Lung (tissue), 12 donors: ENCODE results near the gene FRMD5. TPM values are rescaled to one million over a fixed set of nuclear protein-coding genes. Genes with fewer than 3 reads are reported as not detected.

Source experiments
- ATAC-seq: fragments of 200-7000 bp; cut with Tn5 transposase; one replicate; pipeline ENCODE4 v1.9.1; 2020; ENCODE audit warnings: moderate number of reproducible peaks; ENCODE audit not compliant: insufficient read depth, low FRiP score
- DNase-seq, 3 donors: peaks; one replicate each; pipeline ENCODE4 v3.0.0-alpha.2; 2013 to 2017
- H3K27ac ChIP-seq, 2 donors: one replicate each; pipeline ENCODE4 v1.5.1; 2013; ENCODE audit warnings: mild to moderate bottlenecking in 2 of 2, moderate library complexity in 2 of 2, control low read depth in 1 of 2, inconsistent platforms in 1 of 2, low read depth in 1 of 2, low read length in 1 of 2
- H3K27me3 ChIP-seq, 3 donors: one replicate each; pipeline ENCODE4 v1.5.1; 2013; ENCODE audit warnings: low read length in 2 of 3; ENCODE audit not compliant: control insufficient read depth in 3 of 3, insufficient read depth in 3 of 3
- H3K36me3 ChIP-seq, 4 donors: one replicate each; pipeline ENCODE4 v1.5.1; 2013; ENCODE audit warnings: low read length in 4 of 4, mild to moderate bottlenecking in 1 of 4, moderate library complexity in 1 of 4; ENCODE audit not compliant: control insufficient read depth in 4 of 4, insufficient read depth in 4 of 4
- H3K4me1 ChIP-seq, 5 donors: one replicate each; pipeline ENCODE4 v1.5.1; 2013; ENCODE audit warnings: low read length in 5 of 5, mild to moderate bottlenecking in 2 of 5, moderate library complexity in 1 of 5; ENCODE audit not compliant: control insufficient read depth in 5 of 5, insufficient read depth in 5 of 5
- H3K4me3 ChIP-seq: one replicate; pipeline ENCODE4 v1.5.1; 2013; ENCODE audit warnings: mild to moderate bottlenecking, control low read depth, moderate library complexity
- H3K9ac ChIP-seq, 2 donors: one replicate each; pipeline ENCODE4 v1.5.1; 2013; ENCODE audit warnings: low read length in 2 of 2, control low read depth in 1 of 2; ENCODE audit not compliant: insufficient read depth in 1 of 2
- H3K9me3 ChIP-seq, 4 donors: one replicate each; pipeline ENCODE4 v1.5.1; 2013; ENCODE audit warnings: low read length in 3 of 4, mild to moderate bottlenecking in 1 of 4, moderate library complexity in 1 of 4; ENCODE audit not compliant: control insufficient read depth in 4 of 4, insufficient read depth in 3 of 4
- CTCF ChIP-seq: IDR thresholded peaks from 2 replicates; pipeline ENCODE4 v1.5.1; 2012; ENCODE audit warnings: mild to moderate bottlenecking; ENCODE audit errors: control extremely low read depth, extremely low read depth
- whole genome bisulfite sequencing, 2 donors: extraction: QIAGEN DNeasy Blood & Tissue Kit; methylation state at CpG; one replicate each; pipeline ENCODE4 v1.1.7; 2013; 5-methylcytosine and 5-hydroxymethylcytosine counted together
- polyA plus RNA-seq, 2 donors: library from polyadenylated mRNA; stranded (reverse); fragments of 200-250 nt; gene quantifications; one replicate each; pipeline ENCODE4 v1.2.1, GENCODE V29; 2013
- total RNA-seq, 2 donors: library from RNA; depleted of rRNA in 1 of 2; stranded (reverse); fragments of >200 nt in 1 of 2; gene quantifications; one replicate each; pipeline ENCODE4 v1.2.1, GENCODE V29; 2014 to 2021
- donor health status: control.
- donor health status: control.
- donor health status: Bipolar disorder and iron deficiency.
- donor health status: healthy.
- donor health status: DM: yes; HTN: yes; CAD: no.

The FRMD5 gene
- total and polyA plus RNA-seq, 4 donors, result 0.10 to 1.1 (median 0.67) TPM

GRCh38 chr15:44069489-44069888, 125.6 kb downstream of the FRMD5 start:
- WGBS, 2 donors, result 85 to 87% methylated on average over 1 of the region's 1 CpG
- Histone ChIP-seq H3K27me3 (no peaks in the 10 kb centered on the region), H3K4me3 (no peak overlapping the region), H3K27ac (no peak overlapping the region), H3K9me3 (no peaks in the 10 kb centered on the region), H3K9ac (no peak overlapping the region), H3K4me1 (no peaks in the 10 kb centered on the region), H3K36me3 (no peaks in the 10 kb centered on the region)
- DNase-seq, result no peak
- TF ChIP-seq CTCF, result no peak
- ATAC-seq, result no peak

GRCh38 chr15:44068347-44068746, 126.7 kb downstream of the FRMD5 start:
- TF ChIP-seq CTCF, result no peak
- Histone ChIP-seq H3K9me3 (no peaks in the 10 kb centered on the region), H3K9ac (no peak overlapping the region), H3K36me3 (no peaks in the 10 kb centered on the region), H3K4me3 (no peak overlapping the region), H3K27ac (no peak overlapping the region), H3K4me1 (no peaks in the 10 kb centered on the region), H3K27me3 (no peaks in the 10 kb centered on the region)
- ATAC-seq (no peak), DNase-seq (no peak)
- WGBS, 2 donors, result 82 to 83% methylated on average over 2 of the region's 2 CpGs

- no peak overlapping the region for H3K27ac ChIP-seq
- DNase-seq (peak; percentile 13 to 32 (median 31)), ATAC-seq (peak; percentile 27)
- no peak overlapping the region for H3K9ac ChIP-seq
- H3K36me3 ChIP-seq, result no peaks in the 10 kb centered on the region
- peak; percentile 38 for TF ChIP-seq CTCF
- H3K4me1 ChIP-seq, result no peaks in the 10 kb centered on the region
- H3K4me3 ChIP-seq, result no peak overlapping the region
- no peaks in the 10 kb centered on the region for H3K9me3 ChIP-seq
- no peaks in the 10 kb centered on the region for H3K27me3 ChIP-seq
- WGBS, 2 donors, result 22 to 25% methylated on average over 8 of the region's 8 CpGs
Observed at GRCh38 chr15:44066211-44066827, 128.8 kb downstream of the FRMD5 start.

GRCh38 chr15:44064706-44065105, 130.4 kb downstream of the FRMD5 start:
- Histone ChIP-seq H3K4me1 (no peaks in the 10 kb centered on the region), H3K27ac (no peak overlapping the region), H3K36me3 (no peaks in the 10 kb centered on the region), H3K9me3 (no peaks in the 10 kb centered on the region), H3K9ac (no peak overlapping the region), H3K4me3 (no peak overlapping the region), H3K27me3 (no peaks in the 10 kb centered on the region)
- ATAC-seq, result no peak
- DNase-seq, result peak in 1 of 3 donors; percentile 7
- no peak for TF ChIP-seq CTCF
- 84 to 100% methylated on average over 1 of the region's 1 CpG for WGBS, 2 donors
